Non-pigmented ciliary epithelial cell (primary cell): Measurements from ENCODE around the gene NCK2.

Experiments
- DNase-seq: peaks from one replicate; pipeline ENCODE4 v3.0.0-alpha.2; 2010; ENCODE audit warnings: low read depth

Gene NCK2

DNA sequence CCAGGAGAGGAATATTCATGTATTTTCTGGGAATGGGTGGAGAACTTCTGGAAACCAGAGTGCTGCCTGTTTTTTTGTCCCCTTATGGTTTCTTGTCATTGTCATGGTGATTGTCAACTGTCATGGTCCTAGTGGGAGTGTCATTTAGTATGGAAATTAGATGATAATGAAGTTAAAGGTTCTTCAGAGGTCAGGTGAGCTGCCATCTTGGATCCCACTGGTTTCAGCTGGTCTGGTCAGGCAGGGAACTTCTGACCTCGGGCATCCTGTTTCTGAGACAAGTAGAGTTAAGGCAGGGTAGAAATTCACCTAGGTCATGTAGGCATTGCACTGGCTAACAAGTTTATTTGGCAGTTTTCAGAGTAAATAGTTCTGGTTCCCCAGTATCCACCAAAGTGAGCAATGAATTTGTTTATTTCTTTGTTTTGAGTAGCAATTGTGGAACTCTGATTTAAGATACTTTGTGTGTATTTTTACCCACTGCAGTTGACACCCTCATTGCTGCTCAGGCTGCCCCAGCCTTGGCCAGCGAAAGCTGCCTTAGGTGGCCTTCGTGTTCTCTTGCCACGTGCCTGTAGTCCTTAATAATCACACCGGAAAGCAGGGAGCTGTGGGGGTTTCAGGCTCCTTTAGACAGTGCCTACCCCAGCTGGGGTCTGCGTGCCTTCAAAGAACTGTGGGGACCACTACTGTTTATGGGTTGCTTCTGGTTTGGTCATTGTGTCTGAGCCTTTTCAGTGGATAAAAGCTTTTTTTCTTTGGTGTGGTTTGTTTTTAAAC, 48.7 kb downstream of the NCK2 start:
- DNase-seq: no peak

DNA sequence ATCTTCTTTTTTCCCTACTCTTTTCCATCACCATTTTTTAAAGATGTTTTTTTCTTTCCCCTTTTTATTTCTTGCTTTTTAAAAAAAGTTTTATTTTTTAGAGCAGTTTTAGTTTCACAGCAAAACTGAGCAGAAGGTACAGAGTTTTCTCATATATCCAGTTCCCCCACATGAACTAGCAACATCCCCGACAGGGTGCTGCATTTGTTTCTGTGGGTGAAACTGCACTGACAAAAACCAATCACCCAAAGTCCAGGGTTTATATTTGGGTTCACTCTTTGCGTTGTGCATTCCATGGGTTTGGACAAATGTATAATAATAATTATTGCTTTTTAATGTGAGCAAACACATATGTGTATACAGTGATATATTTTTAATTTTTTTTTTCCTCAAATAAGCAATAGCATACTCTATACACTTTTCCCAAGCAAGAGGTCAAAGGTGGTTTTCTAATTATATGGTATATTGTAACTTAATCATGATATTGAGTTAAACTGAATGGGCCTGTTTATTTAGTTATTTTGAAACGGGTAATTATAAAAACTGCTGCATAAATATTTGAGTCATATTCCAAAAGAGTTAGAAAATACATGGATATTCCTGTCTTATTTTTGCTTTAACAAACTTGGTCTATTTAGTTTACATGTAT, 50.3 kb downstream of the NCK2 start:
- DNase-seq: no peak

DNA sequence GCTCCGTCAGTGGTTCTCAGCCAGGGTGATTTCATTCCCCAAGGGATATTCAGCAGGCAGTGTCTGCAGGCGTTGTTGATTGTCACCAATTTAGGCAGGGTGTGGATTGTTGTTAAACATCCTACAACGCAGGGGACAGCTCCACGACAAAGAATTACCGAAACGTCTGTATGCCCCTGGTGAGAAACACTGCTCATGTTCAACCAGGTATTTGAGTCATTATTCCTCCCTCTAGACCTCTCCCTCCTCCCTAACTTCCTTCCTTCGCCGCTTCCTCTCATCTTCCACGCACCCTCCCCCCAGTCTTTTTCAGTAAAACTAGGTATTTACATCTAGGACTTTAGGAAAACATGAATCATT, 50.8 kb downstream of the NCK2 start:
- no peak for DNase-seq

- no peak for DNase-seq
Observed at GRCh38 chr2:105796131-105796638, 51.5 kb downstream of the NCK2 start.

DNA sequence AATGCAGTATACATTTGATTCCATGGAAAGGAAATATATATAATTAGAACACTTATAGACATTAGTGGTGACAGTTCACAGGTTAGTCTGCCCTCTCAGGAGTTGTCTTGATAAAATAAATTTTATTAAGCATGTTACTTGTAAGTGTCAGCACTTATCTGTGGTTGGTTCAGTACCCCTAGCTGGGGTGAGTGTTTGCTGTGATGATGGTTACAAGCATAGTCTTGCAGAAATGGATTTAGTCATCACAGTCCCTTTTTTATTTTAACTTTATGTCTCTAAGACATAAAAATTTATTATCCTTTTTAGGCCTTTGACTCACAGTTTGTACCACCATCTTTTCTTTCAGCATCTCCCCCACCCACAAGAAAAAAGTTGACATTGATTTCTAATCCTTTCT, 52.1 kb downstream of the NCK2 start:
- no peak for DNase-seq

GRCh38 chr2:105797298-105797819, 52.6 kb downstream of the NCK2 start:
- no peak for DNase-seq

DNA sequence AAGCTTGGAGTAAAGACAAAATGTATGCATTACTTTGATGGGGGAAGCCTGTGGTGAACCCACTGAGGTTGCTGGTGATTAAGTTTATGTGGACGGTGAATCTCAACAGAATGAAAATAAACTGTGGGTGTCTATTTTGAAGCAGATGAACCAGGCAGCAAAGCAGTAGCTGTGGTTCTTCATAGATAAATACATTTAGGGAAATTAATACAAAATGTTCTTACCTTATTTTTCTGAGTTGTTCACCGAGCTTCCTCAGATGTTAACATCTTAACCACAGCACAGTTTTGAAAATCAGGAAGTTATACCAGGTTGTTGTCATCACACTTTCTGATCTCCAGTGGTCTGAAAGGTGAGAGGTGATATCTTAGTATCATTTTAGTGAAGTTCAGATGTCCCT, 53.9 kb downstream of the NCK2 start:
- no peak for DNase-seq

- no peak for DNase-seq
Observed at GRCh38 chr2:105800036-105800713, 55.5 kb downstream of the NCK2 start.

DNA sequence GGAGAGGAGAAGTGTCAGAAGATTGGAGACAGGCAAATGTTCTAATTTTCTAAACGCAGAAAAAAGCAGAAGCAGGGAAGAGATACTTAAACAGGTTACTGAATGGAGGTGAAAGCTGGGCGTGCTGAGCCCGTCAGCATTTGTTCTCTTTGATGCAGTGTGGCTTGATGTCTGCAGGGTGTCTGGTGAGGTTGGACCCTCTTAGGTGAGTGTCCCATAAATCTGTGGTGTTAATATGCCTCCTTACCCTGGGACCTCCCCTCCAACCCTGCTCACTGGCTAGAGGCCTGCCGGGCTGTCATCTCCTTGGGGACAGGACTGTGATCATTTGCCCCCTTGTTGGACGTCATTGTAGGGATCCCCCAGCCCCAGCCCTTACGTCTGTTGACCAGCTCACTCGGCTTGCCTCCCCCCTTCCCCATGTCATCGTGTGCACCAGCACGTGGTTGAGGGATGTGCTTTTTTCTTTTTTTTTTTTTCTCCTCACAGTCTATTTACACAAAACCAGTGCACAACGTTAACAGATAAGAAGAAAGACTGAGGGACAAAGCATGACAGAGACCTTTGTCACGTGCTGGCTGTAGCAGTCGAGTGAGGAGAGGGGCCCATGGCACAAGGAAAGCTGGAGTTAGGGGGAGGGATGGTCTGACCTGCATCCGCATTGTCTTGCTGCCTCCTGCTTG, 56.4 kb downstream of the NCK2 start:
- no peak for DNase-seq

DNA sequence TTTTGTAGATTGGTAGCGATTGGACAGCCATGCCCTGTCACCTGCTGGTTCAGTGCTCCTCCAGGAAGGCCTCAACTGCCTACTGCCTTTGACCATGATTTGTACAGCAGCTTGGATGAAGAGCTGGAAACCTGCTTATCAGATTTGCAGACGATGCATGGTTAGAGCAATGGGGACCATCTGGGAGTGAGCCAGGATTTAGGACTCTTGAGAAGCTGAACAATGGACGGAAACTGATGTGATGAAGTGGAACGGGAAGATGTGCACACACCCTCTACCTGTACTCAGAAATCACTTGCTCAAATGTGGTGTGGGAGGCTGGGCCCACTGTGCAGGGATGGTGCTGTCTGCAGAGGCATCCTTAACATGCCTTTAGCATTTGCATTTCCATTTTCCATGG, 57.2 kb downstream of the NCK2 start:
- DNase-seq: no peak

GRCh38 chr2:105802587-105802986, 57.9 kb downstream of the NCK2 start:
- no peak for DNase-seq

DNA sequence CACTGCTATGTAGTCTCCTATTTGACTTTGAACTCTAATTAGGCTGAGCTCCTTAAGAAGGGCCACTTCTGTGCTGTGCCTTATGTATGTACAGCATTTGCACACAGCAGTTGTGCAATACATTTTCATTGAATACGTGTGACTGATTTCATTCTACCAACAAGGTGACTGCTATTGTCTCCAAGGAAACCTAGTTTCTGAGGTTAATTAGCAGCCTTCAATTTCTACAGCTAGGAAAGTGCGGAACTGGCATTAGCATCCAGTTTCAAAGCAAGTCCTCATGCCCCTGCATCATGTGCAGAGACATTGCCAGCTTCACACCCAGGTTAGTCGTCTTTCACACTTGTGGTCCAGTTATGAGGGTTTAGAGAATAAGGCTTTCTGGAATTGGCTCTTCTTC, 58.6 kb downstream of the NCK2 start:
- no peak for DNase-seq

DNA sequence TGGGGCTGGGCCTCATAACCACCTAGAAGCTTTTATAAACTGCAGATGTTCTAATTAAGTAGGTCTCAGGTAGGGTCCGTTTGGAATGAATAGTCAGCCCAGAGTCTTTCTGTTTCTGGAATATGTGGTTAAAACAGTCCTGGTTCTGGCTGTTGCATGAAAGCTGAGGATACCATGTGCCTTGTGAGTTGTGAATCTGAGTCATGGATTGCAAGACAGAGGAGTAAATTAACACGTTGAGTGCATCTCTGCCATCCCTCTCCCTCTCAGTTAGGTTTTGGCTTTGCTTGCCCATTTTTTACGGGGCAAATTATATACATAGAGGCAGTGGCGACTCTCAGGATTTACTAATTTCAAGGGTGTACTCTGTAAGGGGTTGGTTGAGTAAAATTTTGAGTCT, 59.1 kb downstream of the NCK2 start:
- DNase-seq: no peak

DNA sequence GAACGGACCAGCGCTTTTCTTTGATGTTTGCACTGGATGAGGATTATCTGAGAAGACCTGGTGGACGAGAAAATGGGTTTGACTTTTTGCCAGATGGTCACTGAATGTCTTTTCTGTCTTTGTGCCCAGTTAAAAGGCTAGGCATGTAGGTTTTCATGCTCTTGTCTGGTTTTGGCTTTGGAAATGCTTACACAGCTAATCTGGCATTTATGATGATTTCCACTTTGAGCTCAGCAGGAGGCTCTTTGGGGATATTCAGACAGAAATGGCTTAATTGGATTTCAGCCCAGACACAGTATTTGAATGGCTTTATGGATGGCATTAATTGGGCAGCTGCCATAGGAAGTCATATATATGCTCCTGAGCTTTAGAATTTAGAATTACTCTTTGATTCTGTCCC, 59.6 kb downstream of the NCK2 start:
- DNase-seq: no peak

DNA sequence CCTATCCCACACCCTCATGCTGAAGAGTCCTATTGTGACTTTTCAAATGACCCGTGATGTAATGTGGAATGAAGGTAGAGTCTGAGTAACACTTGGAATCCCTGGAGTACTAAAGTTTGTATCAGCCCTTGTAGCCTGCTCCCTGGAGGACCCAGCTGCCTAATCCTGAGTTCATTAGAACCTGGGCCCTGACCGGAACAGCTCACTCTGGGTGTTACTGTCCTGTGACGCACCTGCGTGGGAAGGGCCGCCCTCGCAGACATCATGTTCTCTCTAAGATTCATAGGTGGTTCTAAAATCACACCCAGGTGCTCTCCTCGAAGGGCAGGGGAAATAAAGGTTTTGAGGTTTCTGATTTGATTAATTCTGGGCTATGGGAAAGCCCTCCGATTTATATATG, 62.3 kb downstream of the NCK2 start:
- no peak for DNase-seq

- DNase-seq: no peak
Observed at GRCh38 chr2:105808423-105809096, 63.8 kb downstream of the NCK2 start.

DNA sequence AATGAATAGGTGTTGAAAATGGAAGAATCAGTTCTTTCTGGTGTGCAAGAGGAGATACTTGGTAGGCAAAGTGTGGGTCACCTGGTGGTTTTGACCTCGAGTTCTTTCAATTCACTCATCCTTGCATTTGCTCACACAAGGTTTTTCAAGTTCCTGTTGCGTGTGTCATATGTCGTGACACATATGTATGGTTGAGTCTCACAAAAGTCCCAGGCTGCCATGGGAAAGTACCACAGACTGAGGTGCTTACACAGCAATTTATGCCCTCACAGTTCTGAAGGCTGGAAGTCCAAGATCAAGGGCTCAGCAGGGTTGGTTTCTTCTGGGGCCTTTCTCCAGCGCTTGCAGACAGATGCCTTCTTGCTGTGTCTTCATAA, 64.4 kb downstream of the NCK2 start:
- DNase-seq: no peak

GRCh38 chr2:105809723-105810122, 65.0 kb downstream of the NCK2 start:
- DNase-seq: no peak

DNA sequence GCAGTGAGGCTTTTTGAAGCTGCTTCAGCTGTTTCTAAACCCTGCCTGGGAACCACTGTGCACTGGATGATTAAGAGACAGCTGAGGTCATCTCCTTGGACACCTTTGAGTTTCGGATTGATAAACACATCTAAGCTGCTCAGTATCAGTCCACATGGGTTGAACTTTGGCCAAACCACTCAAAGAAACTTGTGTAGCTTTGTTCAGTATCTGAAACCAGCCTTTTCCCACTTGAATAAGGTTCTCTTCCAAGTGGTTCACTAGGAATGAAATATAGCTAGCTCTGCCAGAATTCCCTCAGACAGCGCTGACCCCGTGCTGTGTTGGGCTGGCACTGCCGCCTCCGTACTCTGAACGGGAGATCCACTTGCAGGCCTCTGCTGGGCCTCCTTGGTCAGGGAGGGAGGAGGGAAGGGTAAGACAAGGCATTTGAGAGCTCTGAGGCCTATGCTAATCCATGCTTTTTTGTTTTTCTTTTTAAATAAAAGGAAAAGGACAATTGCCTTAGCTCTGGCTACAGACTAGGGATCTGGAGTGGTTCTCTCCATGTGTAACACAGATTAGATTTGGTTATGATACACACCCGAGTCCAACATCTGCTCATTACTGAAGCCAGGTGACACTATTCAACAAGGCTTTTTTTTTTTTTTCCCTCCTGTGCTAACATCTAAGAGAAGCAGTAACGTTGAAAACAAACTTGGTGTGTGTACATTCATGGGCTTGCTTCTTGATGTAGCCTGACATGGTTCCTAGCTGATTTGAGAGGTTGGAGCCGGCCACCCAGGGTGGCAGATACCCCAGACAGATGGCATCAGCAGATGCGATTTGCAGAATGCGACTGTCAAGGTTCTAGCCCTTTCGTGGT, 67.7 kb downstream of the NCK2 start:
- peak; percentile 15 for DNase-seq

GRCh38 chr2:105813045-105813315, 68.3 kb downstream of the NCK2 start:
- no peak for DNase-seq

- no peak for DNase-seq
Observed at GRCh38 chr2:105813405-105813804, 68.7 kb downstream of the NCK2 start.
